IMR-90 (cell line): Measurements from ENCODE around the gene AP4S1. TPM values are rescaled to one million over a fixed set of nuclear protein-coding genes. Genes with fewer than 3 reads are reported as not detected.

Source experiments
- ATAC-seq: fragments of 200-7000 bp; cut with Tn5 transposase; 2 replicates; pipeline ENCODE4 v1.9.1; 2020; ENCODE audit warnings: low read depth, mild to moderate bottlenecking, moderate library complexity
- BruUV-seq: library from RNA; stranded (reverse); fragments of 400-500 nt; replicated peaks from 2 replicates; lab custom pipeline; 2021; lab: Mats Ljungman, UMichigan
- CTCF ChIA-PET: fragments of 300-600 bp; formaldehyde crosslinking; extraction: SDS; loops from one replicate; lab custom pipeline; 2021; ENCODE audit warnings: antibody characterized with exemption; lab: Yijun Ruan, JAX
- POLR2A ChIA-PET: fragments of 300-600 bp; sonication (Branson Sonifier 250); formaldehyde crosslinking; loops from one replicate; lab custom pipeline; 2022; ENCODE audit warnings: antibody characterized with exemption; ENCODE audit not compliant: unreplicated experiment; lab: Charles Lee
- DNase-seq: peaks from one replicate; pipeline ENCODE4 v3.0.0; 2013
- H2AFZ ChIP-seq: replicated peaks from 2 replicates; pipeline ENCODE3; 2013; ENCODE audit warnings: low read length, mild to moderate bottlenecking; ENCODE audit not compliant: poor library complexity
- H2AK5ac ChIP-seq: 2 replicates; pipeline ENCODE4 v1.6.1; 2013; ENCODE audit warnings: low read depth, low read length, inconsistent platforms
- H2AK9ac ChIP-seq: replicated peaks from 2 replicates; pipeline ENCODE3; 2013; ENCODE audit warnings: mild to moderate bottlenecking, low read depth, low read length, moderate library complexity; ENCODE audit not compliant: poor library complexity
- H2BK120ac ChIP-seq: 2 replicates; pipeline ENCODE4 v1.6.1; 2013; ENCODE audit warnings: low read depth, low read length, inconsistent platforms
- H2BK15ac ChIP-seq: 3 replicates; pipeline ENCODE4 v1.6.1; 2013; ENCODE audit warnings: low read depth, low read length, inconsistent platforms
- H2BK20ac ChIP-seq: 2 replicates; pipeline ENCODE4 v1.6.1; 2013; ENCODE audit warnings: low read depth, mild to moderate bottlenecking, inconsistent platforms, low read length, moderate library complexity
- H2BK5ac ChIP-seq: 2 replicates; pipeline ENCODE4 v1.6.1; 2013; ENCODE audit warnings: mild to moderate bottlenecking, low read depth, low read length, inconsistent platforms; ENCODE audit not compliant: poor library complexity, severe bottlenecking
- H3K14ac ChIP-seq: replicated peaks from 2 replicates; pipeline ENCODE4 v1.6.1; 2013; ENCODE audit warnings: low read depth, low read length, inconsistent platforms
- H3K18ac ChIP-seq: 2 replicates; pipeline ENCODE4 v1.6.1; 2013; ENCODE audit warnings: low read depth, low read length, control low read depth
- H3K23ac ChIP-seq: 2 replicates; pipeline ENCODE4 v1.6.1; 2013; ENCODE audit warnings: low read depth, low read length, inconsistent platforms
- H3K27ac ChIP-seq: 2 replicates; pipeline ENCODE4 v1.5.1; 2013; ENCODE audit warnings: mild to moderate bottlenecking, control low read depth, low read length; ENCODE audit not compliant: insufficient read depth
- H3K27me3 ChIP-seq: 2 replicates; pipeline ENCODE4 v1.6.1; 2013; ENCODE audit warnings: low read length; ENCODE audit not compliant: control insufficient read depth, insufficient read depth
- H3K36me3 ChIP-seq: 2 replicates; pipeline ENCODE4 v1.6.1; 2013; ENCODE audit warnings: low read length, mixed read lengths; ENCODE audit not compliant: control insufficient read depth, insufficient read depth
- H3K4ac ChIP-seq: 2 replicates; pipeline ENCODE4 v1.6.1; 2013; ENCODE audit warnings: low read depth, low read length, inconsistent platforms
- H3K4me1 ChIP-seq: 2 replicates; pipeline ENCODE4 v1.6.1; 2013; ENCODE audit warnings: low read length, mixed read lengths; ENCODE audit not compliant: control insufficient read depth, insufficient read depth
- H3K4me2 ChIP-seq: 2 replicates; pipeline ENCODE4 v1.6.1; 2013; ENCODE audit warnings: low read depth, mild to moderate bottlenecking, control low read depth, low read length, moderate library complexity
- H3K4me3 ChIP-seq: 2 replicates; pipeline ENCODE4 v1.5.1; 2013; ENCODE audit warnings: low read depth, mild to moderate bottlenecking, control low read depth, low read length, moderate library complexity; ENCODE audit not compliant: insufficient read depth
- H3K56ac ChIP-seq: 2 replicates; pipeline ENCODE4 v1.6.1; 2013; ENCODE audit warnings: low read length, inconsistent platforms; ENCODE audit not compliant: insufficient read depth; ENCODE audit errors: extremely low read depth
- H3K79me1 ChIP-seq, 2 experiments: 2 replicates each; pipeline ENCODE4 v1.6.1; 2013; ENCODE audit warnings: low read length in 2 of 2, inconsistent platforms in 1 of 2, low read depth in 1 of 2
- H3K9ac ChIP-seq: 2 replicates; pipeline ENCODE4 v1.6.1; 2013; ENCODE audit warnings: low read depth, low read length, control low read depth
- H3K9me1 ChIP-seq: 2 replicates; pipeline ENCODE4 v1.6.1; 2013; ENCODE audit warnings: low read length, inconsistent platforms; ENCODE audit not compliant: insufficient read depth
- H3K9me3 ChIP-seq: 2 replicates; pipeline ENCODE4 v1.6.1; 2013; ENCODE audit warnings: low read length; ENCODE audit not compliant: control insufficient read depth, insufficient read depth
- H4K20me1 ChIP-seq: 2 replicates; pipeline ENCODE4 v1.6.1; 2013; ENCODE audit warnings: low read length, inconsistent platforms; ENCODE audit not compliant: insufficient read depth
- H4K5ac ChIP-seq: 2 replicates; pipeline ENCODE4 v1.6.1; 2013; ENCODE audit warnings: mild to moderate bottlenecking, low read depth, low read length, control low read depth
- H4K8ac ChIP-seq, 2 experiments: 2 replicates each; pipeline ENCODE4 v1.6.1; 2013; ENCODE audit warnings: low read depth in 2 of 2, low read length in 2 of 2, control low read depth in 1 of 2, inconsistent platforms in 1 of 2
- H4K91ac ChIP-seq: 2 replicates; pipeline ENCODE4 v1.6.1; 2013; ENCODE audit warnings: low read depth, low read length, inconsistent platforms; ENCODE audit not compliant: insufficient read depth
- BHLHE40 ChIP-seq: fragments of 150-350 bp; IDR thresholded peaks from 2 replicates; pipeline ENCODE4 v1.6.1; 2016; ENCODE audit warnings: mild to moderate bottlenecking, low read depth, low read length
- CEBPB ChIP-seq: IDR thresholded peaks from 2 replicates; pipeline ENCODE4 v1.6.1; 2012; ENCODE audit warnings: low read depth, low read length, improper control_type of control experiment
- CTCF ChIP-seq: conservative IDR thresholded peaks from 2 replicates; pipeline ENCODE4 v1.5.1; 2012; ENCODE audit warnings: mild to moderate bottlenecking, low read depth, low read length, improper control_type of control experiment
- ELK1 ChIP-seq: fragments of 150-350 bp; IDR thresholded peaks from 2 replicates; pipeline ENCODE4 v1.6.1; 2016; ENCODE audit warnings: low read depth, mild to moderate bottlenecking, low read length, moderate library complexity, borderline replicate concordance
- FOS ChIP-seq: fragments of 150-350 bp; IDR thresholded peaks from 2 replicates; pipeline ENCODE4 v1.6.1; 2016; ENCODE audit warnings: low read depth, low read length
- MAFK ChIP-seq: IDR thresholded peaks from 2 replicates; pipeline ENCODE4 v1.6.1; 2012; ENCODE audit warnings: low read depth, low read length, improper control_type of control experiment
- MAZ ChIP-seq: IDR thresholded peaks from 2 replicates; pipeline ENCODE4 v1.6.1; 2012; ENCODE audit warnings: low read depth, mild to moderate bottlenecking, low read length, improper control_type of control experiment, moderate library complexity, borderline replicate concordance
- MXI1 ChIP-seq: IDR thresholded peaks from 2 replicates; pipeline ENCODE4 v1.6.1; 2012; ENCODE audit warnings: low read depth, mild to moderate bottlenecking, low read length, moderate library complexity, borderline replicate concordance
- NFE2L2 ChIP-seq: fragments of 150-350 bp; IDR thresholded peaks from 2 replicates; pipeline ENCODE4 v1.6.1; 2016; ENCODE audit warnings: low read depth, mild to moderate bottlenecking, low read length
- POLR2A ChIP-seq: IDR thresholded peaks from 2 replicates; pipeline ENCODE4 v1.6.1; 2012; ENCODE audit warnings: mild to moderate bottlenecking, low read depth, low read length
- RCOR1 ChIP-seq: IDR thresholded peaks from 2 replicates; pipeline ENCODE4 v1.6.1; 2012; ENCODE audit warnings: mild to moderate bottlenecking, low read length, improper control_type of control experiment; ENCODE audit not compliant: insufficient replicate concordance
- RFX5 ChIP-seq: IDR thresholded peaks from 2 replicates; pipeline ENCODE4 v1.8.0; 2012; ENCODE audit warnings: low read depth, mild to moderate bottlenecking, low read length, moderate library complexity
- SMC3 ChIP-seq: fragments of 150-350 bp; IDR thresholded peaks from 2 replicates; pipeline ENCODE4 v1.6.1; 2016; ENCODE audit warnings: low read depth, mild to moderate bottlenecking, antibody characterized with exemption, low read length, moderate library complexity
- USF2 ChIP-seq: fragments of 150-350 bp; IDR thresholded peaks from 2 replicates; pipeline ENCODE4 v1.6.1; 2017; ENCODE audit warnings: mild to moderate bottlenecking, antibody characterized with exemption, low read length, low read depth
- WGBS, 2 experiments: methylation state at CpG; one replicate each; pipeline versions ENCODE4 v1.1.5 to v1.1.7; 2013; ENCODE audit warnings: missing lambda C conversion rate in 2 of 2; ENCODE audit not compliant: insufficient read length in 1 of 2; ENCODE audit errors: extremely low coverage in 2 of 2; 5-methylcytosine and 5-hydroxymethylcytosine counted together
- dilution Hi-C: fragments of 300-500 bp; cut with HindIII; formaldehyde crosslinking; loops from one replicate; pipeline ENCODE4 v1.14.3; 2018; ENCODE audit warnings: low sequenced_read_pairs; ENCODE audit not compliant: unreplicated experiment
- in situ Hi-C: fragments of 300-500 bp; cut with MboI; formaldehyde crosslinking; loops from 3 replicates; pipeline ENCODE4 v1.14.3; 2019; ENCODE audit warnings: low sequenced_read_pairs, inconsistent platforms, mixed read lengths
- intact Hi-C: fragments of 100-400 bp; cut with micrococcal nuclease; formaldehyde crosslinking; loops from 2 replicates; pipeline ENCODE4 v1.10.0; 2022
- polyA plus RNA-seq, 3 experiments: library from polyadenylated mRNA; depleted of rRNA; stranded (reverse); fragments of >200 nt; gene quantifications; 2 replicates each; pipeline ENCODE4 v1.2.3, GENCODE V29; 2012; ENCODE audit warnings: low replicate concordance in 1 of 3
- total RNA-seq: library from RNA; depleted of rRNA; stranded (reverse); fragments of >200 nt; gene quantifications from 2 replicates; pipeline ENCODE4 v1.2.3, GENCODE V29; 2012

AP4S1 gene
- total and polyA plus RNA-seq, 2 of the 4 experiments (the other 2 are of a cell fraction), result 2.7 to 4.5 TPM

- in situ Hi-C loops, result loop anchor here (5.0 kb wide), 1 partner anchor 103 kb away; no protein-coding TSS in a partner anchor
- no peak; the same call in 1 of the 2 replicates for ATAC-seq
Observed at GRCh38 chr14:31080484-31080883, 55.0 kb downstream of the AP4S1 start.

More at GRCh38 chr14:31080484-31080883, 55.0 kb downstream of the AP4S1 start:
- Histone ChIP-seq H2AK9ac (peak overlapping the region; percentile 12), H3K18ac (no peak overlapping the region), H3K9ac (no peak overlapping the region; the same call in 1 of the 2 replicates), H3K14ac (peak overlapping the region; percentile 54), H3K9me1 (peaks cover 3% of the 10 kb centered on the region), H3K4me2 (no peak overlapping the region), H3K79me1 (peaks cover 0 to 3% of the 10 kb centered on the region in 2 experiments; a peak in 2 of 4 replicates), H3K36me3 (no peaks in the 10 kb centered on the region), H2BK20ac (peak overlapping the region; percentile 87), H3K4me3 (no peak overlapping the region), H2AK5ac (peak overlapping the region; percentile 73; the same call in 1 of the 2 replicates), H2BK5ac (no peak overlapping the region), H3K56ac (no peak overlapping the region), H4K20me1 (no peaks in the 10 kb centered on the region), H4K8ac (peak overlapping the region in 1 of 2 experiments; percentile 65; a peak in 1 of 4 replicates), H3K9me3 (no peaks in the 10 kb centered on the region), H2BK15ac (no peak overlapping the region; the same call in 2 of the 3 replicates), H3K27me3 (no peaks in the 10 kb centered on the region), H3K4me1 (no peaks in the 10 kb centered on the region), H2AFZ (peak overlapping the region; percentile 11), H2BK120ac (peak overlapping the region; percentile 78; the same call in 1 of the 2 replicates), H3K4ac (peak overlapping the region; percentile 28; the same call in 1 of the 2 replicates), H3K27ac (peak overlapping the region; percentile 10; the same call in 1 of the 2 replicates), H4K91ac (no peak overlapping the region), H4K5ac (0 out of 2 replicates have a peak overlapping the region, but pooled peaks have one; percentile 61), H3K23ac (0 out of 2 replicates have a peak overlapping the region, but pooled peaks have one; percentile 5)
- TF ChIP-seq MAFK, result no peak
- TF ChIP-seq RCOR1, result no peak
- TF ChIP-seq USF2, result no peak
- no peak for TF ChIP-seq SMC3
- TF ChIP-seq ELK1, result no peak
- TF ChIP-seq BHLHE40, result no peak
- no peak for TF ChIP-seq CTCF
- no peak for TF ChIP-seq MXI1
- no peak for TF ChIP-seq NFE2L2
- TF ChIP-seq POLR2A, result no peak
- TF ChIP-seq FOS, result no peak
- TF ChIP-seq RFX5, result no peak
- no peak for TF ChIP-seq MAZ
- TF ChIP-seq CEBPB, result no peak
- POLR2A ChIA-PET, result no interaction called here
- intact Hi-C loops, result no loop called here
- 90% methylated on average over 2 of the region's 4 CpGs; no CpG with 5 or more reads in 1 of the 2 experiments for WGBS, 2 experiments
- DNase-seq, result no peak
- CTCF ChIA-PET, result interaction anchor here (0.7 kb wide), 1 partner anchor 339 kb away, joined by 6 read pairs; no protein-coding TSS in a partner anchor
- dilution Hi-C loops, result no loop called here
- BruUV-seq, result no TSS peak
